HG02884 (cell line): ENCODE measurements around the gene UBAP2.

Experiments used
- ATAC-seq: cut with Tn5 transposase; IDR thresholded peaks from one replicate; pipeline ENCODE4 v1.9.1; 2021; ENCODE audit warnings: mild to moderate bottlenecking, moderate library complexity; ENCODE audit not compliant: unreplicated experiment

Gene UBAP2

GRCh38 chr9:33884856-33885701, 163.6 kb downstream of the UBAP2 start:
- ATAC-seq = no peak

GRCh38 chr9:33881635-33882034, 167.1 kb downstream of the UBAP2 start:
- ATAC-seq = no peak

DNA sequence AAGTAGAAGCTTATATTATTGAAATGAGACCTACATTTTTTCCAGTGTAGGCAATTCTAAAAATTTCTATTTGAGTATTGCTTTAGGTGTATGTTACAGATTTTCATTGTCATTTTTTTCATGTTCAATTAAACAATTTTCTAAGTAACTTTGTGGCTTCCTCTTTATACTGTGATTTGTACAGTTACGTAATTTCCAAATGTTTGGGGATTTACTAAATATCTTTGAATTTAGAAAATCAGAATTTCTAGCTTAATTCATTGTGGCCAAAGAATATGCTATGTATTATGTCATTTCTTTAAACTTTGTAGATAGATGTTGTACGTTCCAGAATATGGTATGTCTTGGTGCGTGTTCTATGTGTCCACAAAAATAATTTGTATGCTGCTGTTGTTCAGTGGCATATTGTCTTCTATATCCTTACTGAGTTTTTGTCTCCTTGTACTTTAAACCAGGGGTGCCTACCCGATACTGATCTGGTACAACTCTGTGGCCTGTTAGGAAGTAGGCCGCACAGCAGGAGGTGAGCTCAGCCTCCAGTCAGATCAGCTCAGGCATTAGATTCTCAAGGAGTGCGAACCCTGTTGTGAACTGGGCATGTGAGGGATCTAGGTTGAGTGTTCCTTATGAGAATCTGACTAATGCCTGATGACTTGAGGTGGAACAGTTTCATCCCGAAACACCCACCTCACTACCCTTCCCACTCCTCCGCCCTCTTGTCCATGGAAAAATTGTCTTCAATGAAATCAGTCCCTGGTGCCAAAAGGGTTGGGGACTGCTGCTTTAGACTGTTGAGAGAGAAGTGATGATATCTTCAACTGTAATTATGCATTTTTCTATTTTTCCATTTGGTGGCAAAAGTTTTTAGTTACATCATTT, 168.2 kb downstream of the UBAP2 start:
- no peak for ATAC-seq

DNA sequence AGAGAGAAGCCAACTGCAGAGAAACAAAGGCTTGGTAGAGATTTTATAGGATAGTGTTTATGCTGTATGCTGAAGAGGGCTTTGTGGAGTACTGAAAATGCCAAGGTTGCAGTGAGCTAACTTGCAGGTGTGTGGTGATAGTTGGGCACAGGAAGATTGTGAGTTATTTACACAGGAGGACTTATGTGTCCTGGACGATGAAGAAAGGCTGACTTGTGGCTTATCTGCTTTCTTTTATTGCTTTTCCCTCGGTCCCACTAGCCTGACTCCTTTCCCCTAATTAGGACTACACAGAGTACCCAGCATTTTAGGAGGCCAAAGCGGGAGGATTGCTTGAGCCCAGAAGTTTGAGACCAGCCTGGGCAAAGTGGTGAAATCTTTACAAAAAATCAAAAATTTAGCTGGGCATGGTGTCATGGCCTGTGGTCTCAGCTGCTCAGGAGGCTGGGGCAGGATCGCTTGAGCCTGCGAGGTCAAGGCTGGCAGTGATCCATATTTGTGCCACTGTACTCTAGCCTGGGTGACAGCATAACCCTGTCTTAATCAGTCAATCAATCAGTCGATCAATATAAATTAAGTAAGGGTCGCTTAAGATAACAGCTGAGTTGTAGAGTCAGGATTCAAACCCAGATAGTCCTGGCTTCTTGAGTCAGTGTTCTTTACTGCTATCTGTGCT, 169.9 kb downstream of the UBAP2 start:
- ATAC-seq = no peak

DNA sequence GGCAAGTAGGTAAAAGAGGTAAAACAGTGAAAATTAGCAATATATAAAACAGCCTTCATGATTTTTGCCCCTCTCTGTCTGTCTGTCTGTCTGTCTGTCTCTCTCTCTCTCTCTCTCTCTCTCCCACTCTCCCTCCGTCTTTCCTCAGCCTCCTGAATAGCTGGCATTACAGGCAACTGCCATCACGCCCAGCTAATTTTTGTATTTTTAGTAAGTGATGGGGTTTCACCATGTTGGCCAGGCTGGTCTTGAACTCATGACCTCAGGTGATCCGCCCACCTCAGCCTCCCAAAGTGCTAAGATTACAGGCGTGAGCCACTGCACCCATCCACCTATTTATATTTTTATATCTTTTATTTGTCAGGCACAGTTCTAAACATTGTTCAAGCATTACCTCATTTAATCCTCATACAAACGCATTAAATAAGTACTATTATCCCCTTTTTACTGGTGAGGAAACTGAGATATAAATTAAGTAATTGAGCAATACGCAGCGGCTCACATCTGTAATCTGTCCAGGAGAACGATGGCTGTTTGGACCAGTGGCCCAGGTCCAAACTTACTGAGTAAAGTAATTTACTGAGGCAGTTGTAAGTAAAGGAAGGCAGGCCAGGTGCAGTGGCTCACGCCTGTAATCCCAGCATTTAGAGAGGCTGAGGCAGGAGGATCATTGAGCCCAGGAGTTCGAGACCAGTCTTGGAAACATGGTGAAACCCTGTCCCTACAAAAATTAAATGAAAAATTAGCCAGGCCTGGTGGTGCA, 170.8 kb downstream of the UBAP2 start:
- no peak for ATAC-seq
